Osteocyte (in vitro differentiated cells): Measurements from ENCODE around the gene CD274. TPM values are rescaled to one million over a fixed set of nuclear protein-coding genes. Genes with fewer than 3 reads are reported as not detected.
"Not testable (repeated sequence)": the region's sequence is repeated elsewhere in the genome, so short reads cannot be mapped to it uniquely, and the experiment has no call there.

Experiments
- DNase-seq: peaks from one replicate; pipeline ENCODE4 v3.0.0; 2021; ENCODE audit warnings: mixed read lengths; ENCODE audit not compliant: unreplicated experiment; ENCODE audit errors: extremely low spot score
- H3K27ac Mint-ChIP-seq: one replicate; pipeline ENCODE4 v1.8.0; 2021; ENCODE audit warnings: mild to moderate bottlenecking, mixed read lengths; ENCODE audit not compliant: unreplicated experiment
- H3K27me3 Mint-ChIP-seq: one replicate; pipeline ENCODE4 v1.8.0; 2021; ENCODE audit warnings: mixed read lengths; ENCODE audit not compliant: unreplicated experiment
- H3K36me3 Mint-ChIP-seq: one replicate; pipeline ENCODE4 v1.8.0; 2021; ENCODE audit warnings: mixed read lengths; ENCODE audit not compliant: unreplicated experiment
- H3K4me1 Mint-ChIP-seq: one replicate; pipeline ENCODE4 v1.8.0; 2021; ENCODE audit warnings: mixed read lengths; ENCODE audit not compliant: unreplicated experiment
- H3K4me3 Mint-ChIP-seq: one replicate; pipeline ENCODE4 v1.8.0; 2021; ENCODE audit warnings: mild to moderate bottlenecking, moderate library complexity, mixed read lengths; ENCODE audit not compliant: unreplicated experiment
- H3K9me3 Mint-ChIP-seq: one replicate; pipeline ENCODE4 v1.8.0; 2021; ENCODE audit warnings: mixed read lengths; ENCODE audit not compliant: unreplicated experiment
- total RNA-seq: library from RNA; stranded (reverse); gene quantifications from 2 replicates; pipeline ENCODE4 v1.2.1, GENCODE V29; 2021
- TF ChIP-seq, protein P1 (sequence below): fragments of 200-600 bp; sonication (generic); IDR thresholded peaks from 2 replicates; pipeline ENCODE4 v1.5.0; 2021; ENCODE audit warnings: antibody characterized with exemption, mild to moderate bottlenecking, moderate library complexity

CD274 gene
- total RNA-seq, 1 donor from 2014 or later, result 0.43 TPM

DNA sequence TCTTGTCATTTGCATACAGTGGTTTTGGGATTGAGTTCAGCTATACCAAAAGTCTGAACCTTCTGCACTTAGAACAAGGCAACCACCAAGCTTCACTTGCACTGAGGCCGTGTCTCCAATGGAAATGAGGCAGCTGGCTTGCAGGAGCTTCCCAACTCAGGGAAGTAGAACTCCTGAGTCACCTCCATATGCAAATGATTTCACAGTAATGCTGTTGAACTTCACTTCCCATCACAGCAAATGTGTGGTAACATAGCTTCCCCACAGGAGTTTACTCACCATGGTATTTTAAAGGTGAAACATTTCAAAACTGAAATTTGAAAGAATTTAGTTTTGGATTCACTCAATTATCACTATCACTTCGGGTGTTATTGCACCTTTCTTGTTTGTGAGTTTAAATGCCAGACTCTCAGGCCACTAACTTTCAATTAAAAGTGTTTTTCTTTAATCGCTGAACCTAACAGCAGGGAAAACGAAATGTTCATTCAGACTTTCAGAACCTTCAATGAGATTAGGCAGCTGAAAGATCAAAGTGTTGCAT lies 9.0 kb downstream of the CD274 start:
- peaks cover under 1% of the 10 kb centered on the region for H3K4me1 Mint-ChIP-seq
- TF ChIP-seq, protein P1, sequence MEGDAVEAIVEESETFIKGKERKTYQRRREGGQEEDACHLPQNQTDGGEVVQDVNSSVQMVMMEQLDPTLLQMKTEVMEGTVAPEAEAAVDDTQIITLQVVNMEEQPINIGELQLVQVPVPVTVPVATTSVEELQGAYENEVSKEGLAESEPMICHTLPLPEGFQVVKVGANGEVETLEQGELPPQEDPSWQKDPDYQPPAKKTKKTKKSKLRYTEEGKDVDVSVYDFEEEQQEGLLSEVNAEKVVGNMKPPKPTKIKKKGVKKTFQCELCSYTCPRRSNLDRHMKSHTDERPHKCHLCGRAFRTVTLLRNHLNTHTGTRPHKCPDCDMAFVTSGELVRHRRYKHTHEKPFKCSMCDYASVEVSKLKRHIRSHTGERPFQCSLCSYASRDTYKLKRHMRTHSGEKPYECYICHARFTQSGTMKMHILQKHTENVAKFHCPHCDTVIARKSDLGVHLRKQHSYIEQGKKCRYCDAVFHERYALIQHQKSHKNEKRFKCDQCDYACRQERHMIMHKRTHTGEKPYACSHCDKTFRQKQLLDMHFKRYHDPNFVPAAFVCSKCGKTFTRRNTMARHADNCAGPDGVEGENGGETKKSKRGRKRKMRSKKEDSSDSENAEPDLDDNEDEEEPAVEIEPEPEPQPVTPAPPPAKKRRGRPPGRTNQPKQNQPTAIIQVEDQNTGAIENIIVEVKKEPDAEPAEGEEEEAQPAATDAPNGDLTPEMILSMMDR, result no peak
- no peak overlapping the region for H3K4me3 Mint-ChIP-seq
- H3K27ac Mint-ChIP-seq, result no peak overlapping the region
- no peaks in the 10 kb centered on the region for H3K27me3 Mint-ChIP-seq
- DNase-seq, result no peak
- H3K36me3 Mint-ChIP-seq, result no peaks in the 10 kb centered on the region
- no peaks in the 10 kb centered on the region for H3K9me3 Mint-ChIP-seq

DNA sequence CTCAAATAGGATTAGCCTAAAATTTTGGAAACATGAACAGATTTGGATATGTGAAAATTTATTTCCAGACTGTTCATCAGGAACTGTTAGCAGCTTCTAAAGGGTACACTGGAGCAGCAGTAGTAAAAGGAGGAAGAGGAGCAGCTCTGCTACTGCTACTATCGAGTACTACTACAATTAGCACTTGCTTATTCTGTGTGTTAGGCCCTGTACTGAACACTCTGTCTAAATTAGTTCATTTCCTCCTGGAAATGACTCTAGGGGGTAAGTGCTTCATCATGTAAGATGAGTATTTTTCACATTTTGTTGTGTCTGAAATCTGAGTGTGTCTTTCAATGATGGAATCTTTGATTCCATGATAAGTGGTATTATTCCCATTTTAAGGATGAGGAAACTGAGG lies 9.8 kb downstream of the CD274 start:
- no peak overlapping the region for H3K4me3 Mint-ChIP-seq
- H3K4me1 Mint-ChIP-seq, result no peaks in the 10 kb centered on the region
- H3K27ac Mint-ChIP-seq, result no peak overlapping the region
- no peaks in the 10 kb centered on the region for H3K36me3 Mint-ChIP-seq
- TF ChIP-seq, protein P1, result no peak
- H3K27me3 Mint-ChIP-seq, result no peaks in the 10 kb centered on the region
- DNase-seq, result no peak
- H3K9me3 Mint-ChIP-seq, result no peaks in the 10 kb centered on the region

DNA sequence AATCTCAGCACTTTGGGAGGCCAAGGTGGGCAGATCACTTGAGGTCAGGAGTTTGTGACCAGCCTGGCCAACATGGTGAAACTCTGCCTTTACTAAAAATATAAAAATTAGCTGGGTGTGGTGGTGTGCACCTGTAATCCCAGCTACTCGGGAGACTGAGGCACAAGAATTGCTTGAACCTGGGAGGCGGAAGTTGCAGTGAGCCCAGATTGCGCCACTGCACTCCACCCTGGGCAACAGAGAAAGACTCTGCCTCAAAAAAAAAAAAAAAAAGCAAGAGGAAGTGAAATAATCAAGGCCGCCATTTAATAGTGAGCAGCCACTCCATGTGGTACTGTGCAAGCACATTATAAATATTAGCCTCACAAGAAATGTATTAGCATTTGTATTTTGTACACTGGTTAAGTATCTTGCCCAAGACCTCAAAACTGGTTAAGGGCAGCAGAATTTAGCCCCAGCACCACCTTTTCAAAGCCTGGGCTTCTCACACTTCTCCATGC lies 14.5 kb downstream of the CD274 start:
- H3K4me1 Mint-ChIP-seq, H3K27me3 Mint-ChIP-seq, H3K36me3 Mint-ChIP-seq, H3K4me3 Mint-ChIP-seq, H3K9me3 Mint-ChIP-seq, DNase-seq, H3K27ac Mint-ChIP-seq: not testable (repeated sequence)

DNA sequence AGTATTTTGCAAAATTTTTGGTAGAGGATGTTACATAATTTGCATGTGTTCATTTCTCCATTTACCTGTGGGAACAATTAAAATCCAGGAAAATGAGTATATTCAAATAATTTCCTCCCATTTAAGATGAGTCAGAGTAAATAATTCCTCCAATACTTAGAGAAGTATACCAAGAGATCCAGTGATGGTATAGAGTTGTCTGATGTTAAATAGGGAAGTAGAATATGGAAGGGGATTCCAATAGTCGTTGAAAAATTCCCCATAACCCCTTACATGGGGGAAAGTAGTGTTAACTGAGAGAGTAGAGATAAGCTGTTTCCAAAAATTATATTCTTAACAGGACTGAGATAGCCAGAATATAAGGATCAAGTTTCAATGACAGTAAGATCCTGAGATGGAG lies 15.7 kb downstream of the CD274 start:
- H3K4me3 Mint-ChIP-seq, result no peak overlapping the region
- H3K9me3 Mint-ChIP-seq, result no peaks in the 10 kb centered on the region
- H3K36me3 Mint-ChIP-seq, result no peaks in the 10 kb centered on the region
- TF ChIP-seq, protein P1, result no peak
- no peak for DNase-seq
- peaks cover 3% of the 10 kb centered on the region for H3K4me1 Mint-ChIP-seq
- H3K27me3 Mint-ChIP-seq, result no peaks in the 10 kb centered on the region
- no peak overlapping the region for H3K27ac Mint-ChIP-seq

DNA sequence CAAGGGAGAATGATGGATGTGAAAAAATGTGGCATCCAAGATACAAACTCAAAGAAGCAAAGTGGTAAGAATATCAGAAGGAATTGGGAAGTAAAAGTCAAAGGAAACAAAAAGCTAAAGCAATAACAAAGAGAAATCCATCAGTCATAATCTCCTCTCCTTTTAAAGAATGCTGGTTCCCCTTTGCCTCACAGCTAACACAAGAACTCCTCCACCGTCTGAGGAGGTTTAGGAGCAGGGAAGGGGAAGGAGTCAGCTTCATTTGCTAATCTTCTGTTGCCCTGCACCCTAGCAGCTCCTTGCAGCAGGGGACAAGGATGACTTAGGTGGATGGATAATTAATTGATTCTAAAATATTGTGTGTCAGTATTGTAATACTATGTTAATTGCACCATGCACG lies 16.4 kb downstream of the CD274 start:
- Mint-ChIP-seq H3K4me1 (peaks cover 3% of the 10 kb centered on the region), H3K9me3 (no peaks in the 10 kb centered on the region), H3K4me3 (no peak overlapping the region), H3K27ac (no peak overlapping the region), H3K27me3 (no peaks in the 10 kb centered on the region), H3K36me3 (no peaks in the 10 kb centered on the region)
- DNase-seq, result no peak
- TF ChIP-seq, protein P1, result no peak

DNA sequence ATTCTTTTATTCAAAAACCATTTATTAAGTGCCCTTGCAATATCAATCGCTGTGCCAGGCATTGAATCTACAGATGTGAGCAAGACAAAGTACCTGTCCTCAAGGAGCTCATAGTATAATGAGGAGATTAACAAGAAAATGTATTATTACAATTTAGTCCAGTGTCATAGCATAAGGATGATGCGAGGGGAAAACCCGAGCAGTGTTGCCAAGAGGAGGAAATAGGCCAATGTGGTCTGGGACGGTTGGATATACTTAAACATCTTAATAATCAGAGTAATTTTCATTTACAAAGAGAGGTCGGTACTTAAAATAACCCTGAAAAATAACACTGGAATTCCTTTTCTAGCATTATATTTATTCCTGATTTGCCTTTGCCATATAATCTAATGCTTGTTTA lies 18.5 kb downstream of the CD274 start:
- Mint-ChIP-seq H3K27ac (no peak overlapping the region), H3K27me3 (no peaks in the 10 kb centered on the region), H3K36me3 (no peaks in the 10 kb centered on the region), H3K9me3 (no peaks in the 10 kb centered on the region), H3K4me3 (no peak overlapping the region), H3K4me1 (peaks cover 3% of the 10 kb centered on the region)
- no peak for DNase-seq
- TF ChIP-seq, protein P1, result no peak
